NCI-H2227 treated with DMSO at 0.1 percent for 48 hours (cell line): ENCODE results near the gene EHBP1.

Experiments
- DNase-seq: peaks from one replicate; lab custom pipeline; 2025; lab: John Stamatoyannopoulos, UW

Gene EHBP1

GRCh38 chr2:62884514-62884913, 179.0 kb downstream of the EHBP1 start:
- DNase-seq, result no peak

- no peak for DNase-seq
Observed at GRCh38 chr2:62894966-62895631, 189.6 kb downstream of the EHBP1 start.

- DNase-seq, result no peak
Observed at GRCh38 chr2:62895632-62896009, 190.1 kb downstream of the EHBP1 start.

- DNase-seq, result no peak
Observed at GRCh38 chr2:62897187-62897827, 191.8 kb downstream of the EHBP1 start.

GRCh38 chr2:62904344-62904743, 198.8 kb downstream of the EHBP1 start:
- DNase-seq, result no peak

- DNase-seq, result no peak
Observed at GRCh38 chr2:62908145-62908544, 202.6 kb downstream of the EHBP1 start.

GRCh38 chr2:62913311-62913710, 207.8 kb downstream of the EHBP1 start:
- no peak for DNase-seq

GRCh38 chr2:62919041-62919440, 213.5 kb downstream of the EHBP1 start:
- no peak for DNase-seq

- DNase-seq, result no peak
Observed at GRCh38 chr2:62920070-62920469, 214.6 kb downstream of the EHBP1 start.

- DNase-seq, result no peak
Observed at GRCh38 chr2:62923242-62923641, 217.7 kb downstream of the EHBP1 start.

GRCh38 chr2:62923881-62924280, 218.4 kb downstream of the EHBP1 start:
- DNase-seq, result no peak

GRCh38 chr2:62928015-62928414, 222.5 kb downstream of the EHBP1 start:
- no peak for DNase-seq

- DNase-seq, result no peak
Observed at GRCh38 chr2:62931536-62931935, 226.0 kb downstream of the EHBP1 start.

GRCh38 chr2:62933398-62933917, 227.9 kb downstream of the EHBP1 start:
- DNase-seq, result no peak

GRCh38 chr2:62934517-62934916, 229.0 kb downstream of the EHBP1 start:
- no peak for DNase-seq

- no peak for DNase-seq
Observed at GRCh38 chr2:62938126-62938525, 232.6 kb downstream of the EHBP1 start.

GRCh38 chr2:62939735-62940491, 234.4 kb downstream of the EHBP1 start:
- DNase-seq, result no peak

GRCh38 chr2:62940697-62941096, 235.2 kb downstream of the EHBP1 start:
- no peak for DNase-seq

GRCh38 chr2:62941413-62941812, 235.9 kb downstream of the EHBP1 start:
- DNase-seq, result no peak

GRCh38 chr2:62944362-62944761, 238.8 kb downstream of the EHBP1 start:
- no peak for DNase-seq

- DNase-seq, result no peak
Observed at GRCh38 chr2:62947403-62947802, 241.9 kb downstream of the EHBP1 start.

- no peak for DNase-seq
Observed at GRCh38 chr2:62956651-62957050, 251.1 kb downstream of the EHBP1 start.

- DNase-seq, result no peak
Observed at GRCh38 chr2:62958206-62958605, 252.7 kb downstream of the EHBP1 start.
